Loucy (cell line): ENCODE measurements around the gene PSMF1.

Source experiments
- H2AFZ ChIP-seq: fragments of 200-600 bp; sonication (generic); 2 replicates; pipeline ENCODE4 v1.6.0; 2016; ENCODE audit warnings: antibody characterized with exemption, mild to moderate bottlenecking, low read length, moderate library complexity
- H3F3A ChIP-seq: fragments of 200-600 bp; 2 replicates; pipeline ENCODE4 v1.6.0; 2016; ENCODE audit warnings: antibody characterized with exemption, low read depth, mild to moderate bottlenecking
- H3K27me3 ChIP-seq: fragments of 200-600 bp; sonication (generic); 2 replicates; pipeline ENCODE4 v1.6.1; 2014; ENCODE audit warnings: low read length, mild to moderate bottlenecking; ENCODE audit not compliant: insufficient read depth, poor library complexity, severe bottlenecking
- H3K36me3 ChIP-seq: fragments of 200-600 bp; sonication (generic); 2 replicates; pipeline ENCODE4 v1.6.1; 2016; ENCODE audit warnings: low read length; ENCODE audit not compliant: insufficient read depth
- H3K4me1 ChIP-seq: fragments of 200-600 bp; sonication (generic); 2 replicates; pipeline ENCODE4 v1.5.1; 2014; ENCODE audit warnings: low read length, mild to moderate bottlenecking; ENCODE audit not compliant: insufficient read depth, poor library complexity, severe bottlenecking
- H3K4me2 ChIP-seq: fragments of 200-600 bp; sonication (generic); 2 replicates; pipeline ENCODE4 v1.6.0; 2014; ENCODE audit warnings: antibody characterized with exemption, low read length, low read depth, mild to moderate bottlenecking; ENCODE audit not compliant: poor library complexity, severe bottlenecking
- H3K4me3 ChIP-seq: fragments of 200-600 bp; sonication (generic); 2 replicates; pipeline ENCODE4 v1.5.1; 2014; ENCODE audit warnings: low read length, mild to moderate bottlenecking, mixed read lengths; ENCODE audit not compliant: poor library complexity, severe bottlenecking
- H3K79me2 ChIP-seq: fragments of 200-600 bp; sonication (generic); 2 replicates; pipeline ENCODE4 v1.6.1; 2014; ENCODE audit warnings: low read length; ENCODE audit not compliant: insufficient read depth
- H3K9ac ChIP-seq: fragments of 200-600 bp; sonication (generic); 2 replicates; pipeline ENCODE4 v1.6.0; 2014; ENCODE audit warnings: mild to moderate bottlenecking, low read depth, low read length, moderate library complexity; ENCODE audit not compliant: poor library complexity, severe bottlenecking
- H3K9me2 ChIP-seq: fragments of 200-600 bp; sonication (generic); replicated peaks from 2 replicates; pipeline ENCODE4 v1.6.1; 2016; ENCODE audit warnings: low read depth, low read length, mixed read lengths
- H3K9me3 ChIP-seq: fragments of 200-600 bp; sonication (generic); 2 replicates; pipeline ENCODE4 v1.6.1; 2014; ENCODE audit warnings: mild to moderate bottlenecking, antibody characterized with exemption, low read length, low read depth; ENCODE audit not compliant: insufficient read depth
- H4K20me1 ChIP-seq: fragments of 200-600 bp; sonication (generic); 2 replicates; pipeline ENCODE4 v1.6.0; 2014; ENCODE audit warnings: antibody characterized with exemption, low read length, mild to moderate bottlenecking; ENCODE audit not compliant: insufficient read depth, poor library complexity, severe bottlenecking
- CTCF ChIP-seq: fragments of 200-600 bp; sonication (generic); conservative IDR thresholded peaks from 2 replicates; pipeline ENCODE4 v1.5.1; 2014; ENCODE audit warnings: mild to moderate bottlenecking, antibody characterized with exemption, low read length
- EZH2phosphoT487 ChIP-seq: fragments of 200-600 bp; IDR thresholded peaks from 2 replicates; pipeline ENCODE4 v1.6.1; 2018; ENCODE audit warnings: antibody characterized with exemption, mild to moderate bottlenecking, moderate library complexity, borderline replicate concordance

Gene PSMF1

GRCh38 chr20:1155342-1155741 is 36.9 kb downstream of the PSMF1 start:
- H3K9me3 ChIP-seq: no peaks in the 10 kb centered on the region
- H3K36me3 ChIP-seq: peaks cover 37% of the 10 kb centered on the region; the same call in 1 of the 2 replicates
- TF ChIP-seq CTCF: no peak
- no peak for TF ChIP-seq EZH2phosphoT487
- H2AFZ ChIP-seq: no peak overlapping the region
- no peak overlapping the region for H3K4me3 ChIP-seq
- H3K4me2 ChIP-seq: no peak overlapping the region
- peaks cover 9% of the 10 kb centered on the region for H3K4me1 ChIP-seq
- no peak overlapping the region for H3K9ac ChIP-seq
- no peaks in the 10 kb centered on the region for H3K79me2 ChIP-seq
- no peaks in the 10 kb centered on the region for H3K27me3 ChIP-seq
- H3K9me2 ChIP-seq: no peaks in the 10 kb centered on the region
- H4K20me1 ChIP-seq: no peaks in the 10 kb centered on the region
- H3F3A ChIP-seq: no peaks in the 10 kb centered on the region

- H3K9me3 ChIP-seq: no peaks in the 10 kb centered on the region
- H3K36me3 ChIP-seq: peaks cover 59% of the 10 kb centered on the region; the same call in 1 of the 2 replicates
- H4K20me1 ChIP-seq: no peaks in the 10 kb centered on the region
- TF ChIP-seq EZH2phosphoT487 (no peak), CTCF (no peak)
- no peak overlapping the region for H3K9ac ChIP-seq
- H3K4me1 ChIP-seq: peaks cover 2% of the 10 kb centered on the region
- H3F3A ChIP-seq: no peaks in the 10 kb centered on the region
- no peaks in the 10 kb centered on the region for H3K79me2 ChIP-seq
- no peaks in the 10 kb centered on the region for H3K9me2 ChIP-seq
- H3K4me3 ChIP-seq: no peak overlapping the region
- H2AFZ ChIP-seq: no peak overlapping the region
- H3K27me3 ChIP-seq: no peaks in the 10 kb centered on the region
- no peak overlapping the region for H3K4me2 ChIP-seq
Observed at GRCh38 chr20:1160496-1160895, 42.1 kb downstream of the PSMF1 start.

GRCh38 chr20:1160991-1161390 is 42.6 kb downstream of the PSMF1 start:
- Histone ChIP-seq H3K4me2 (no peak overlapping the region), H3K36me3 (peaks cover 60% of the 10 kb centered on the region; the same call in 1 of the 2 replicates), H3F3A (no peaks in the 10 kb centered on the region), H3K9me3 (no peaks in the 10 kb centered on the region), H3K79me2 (no peaks in the 10 kb centered on the region), H3K27me3 (no peaks in the 10 kb centered on the region), H3K9ac (no peak overlapping the region), H3K4me1 (peaks cover 4% of the 10 kb centered on the region), H3K4me3 (no peak overlapping the region), H4K20me1 (no peaks in the 10 kb centered on the region), H3K9me2 (no peaks in the 10 kb centered on the region), H2AFZ (no peak overlapping the region)
- TF ChIP-seq CTCF (no peak), EZH2phosphoT487 (no peak)
